Right renal cortex interstitium (tissue), 3 donors: ENCODE data around the gene TRIM27. TPM values are rescaled to one million over a fixed set of nuclear protein-coding genes. Genes with fewer than 3 reads are reported as not detected.
"Not testable (repeated sequence)": the region's sequence is repeated elsewhere in the genome, so short reads cannot be mapped to it uniquely, and the experiment has no call there.

ENCODE experiments used
- DNase-seq, 3 donors: peaks; one replicate each; pipeline ENCODE4 v3.0.0-alpha.2; 2013; ENCODE audit warnings: low read depth in 3 of 3, low spot score in 2 of 3
- polyA plus RNA-seq, 3 donors: library from polyadenylated mRNA; unstranded; fragments of 120-200 nt; gene quantifications; one replicate each; pipeline ENCODE4 v1.2.1, GENCODE V29; 2013; ENCODE audit not compliant: insufficient read length in 3 of 3

TRIM27 gene
- polyA plus RNA-seq, 3 donors = 70.2 to 75.6 (median 70.4) TPM

GRCh38 chr6:28865401-28866204 is 58.2 kb downstream of the TRIM27 start:
- no peak for DNase-seq

DNA sequence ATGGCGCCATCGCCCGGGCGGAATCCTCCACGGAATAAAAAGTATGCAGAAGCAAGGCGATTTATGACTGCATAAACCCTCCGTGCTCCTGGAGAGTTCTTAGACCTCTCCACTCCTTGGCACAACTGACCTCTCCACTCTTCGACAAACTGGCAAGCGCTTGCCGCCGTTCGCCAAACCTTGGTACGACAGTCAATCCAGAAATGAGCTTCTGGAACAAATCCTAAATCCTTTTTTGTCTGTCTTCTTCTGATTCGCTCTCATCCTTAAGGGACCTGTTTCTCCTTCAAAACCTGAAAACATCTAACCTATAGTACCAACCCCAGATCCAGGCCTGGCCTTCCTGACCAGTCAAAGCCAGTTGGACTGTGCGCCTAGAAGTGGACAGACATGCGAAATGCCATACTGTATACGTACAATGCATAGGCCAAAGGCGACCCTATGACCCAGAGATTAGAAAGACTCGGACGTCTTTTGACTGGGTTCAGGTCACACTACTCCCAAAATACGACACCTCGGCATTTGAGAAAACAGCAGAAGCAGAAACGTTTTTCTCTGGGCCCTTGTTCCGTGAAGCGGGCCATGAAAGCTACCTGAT is 59.4 kb downstream of the TRIM27 start:
- DNase-seq = no peak

GRCh38 chr6:28863604-28864325 is 60.0 kb downstream of the TRIM27 start:
- peak in 1 of 3 donors; percentile 83 for DNase-seq

GRCh38 chr6:28862077-28862476 is 61.7 kb downstream of the TRIM27 start:
- no peak for DNase-seq

GRCh38 chr6:28861339-28861738 is 62.4 kb downstream of the TRIM27 start:
- DNase-seq = no peak

GRCh38 chr6:28860581-28860980 is 63.2 kb downstream of the TRIM27 start:
- no peak for DNase-seq

DNA sequence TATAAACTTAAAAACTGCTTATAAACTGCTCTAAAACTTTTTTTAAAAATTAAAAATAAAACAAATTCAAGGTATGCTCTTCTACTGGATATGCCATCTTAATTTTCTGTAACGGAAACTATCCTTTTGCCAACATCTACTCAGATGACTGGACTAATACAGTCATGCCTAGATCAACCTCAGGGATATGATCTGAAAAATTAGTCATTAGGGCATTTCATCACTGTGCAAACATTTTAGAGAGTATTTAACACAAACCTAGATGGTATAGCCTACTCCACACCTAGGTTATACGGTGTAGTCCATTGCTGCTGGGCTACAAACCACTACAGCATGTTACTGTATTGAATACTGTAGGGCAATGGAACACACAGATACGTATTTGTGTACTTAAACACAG is 64.8 kb downstream of the TRIM27 start:
- DNase-seq = no peak

- no peak for DNase-seq
Measured at GRCh38 chr6:28856620-28857005, 67.2 kb downstream of the TRIM27 start.

DNA sequence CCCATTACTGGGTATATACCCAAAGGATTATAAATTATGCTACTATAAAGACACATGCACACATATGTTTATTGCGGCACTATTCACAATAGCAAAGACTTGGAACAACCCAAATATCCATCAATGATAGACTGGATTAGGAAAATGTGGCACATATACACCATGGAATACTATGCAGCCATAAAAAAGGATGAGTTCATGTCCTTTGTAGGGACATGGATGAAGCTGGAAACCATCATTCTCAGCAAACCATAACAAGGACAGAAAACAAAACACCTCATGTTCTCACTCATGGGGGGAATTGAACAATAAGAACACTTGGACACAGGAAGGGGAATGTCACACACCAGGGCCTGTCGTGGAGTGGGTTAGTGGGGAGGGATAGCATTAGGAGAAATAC is 69.4 kb downstream of the TRIM27 start:
- not testable (repeated sequence) for DNase-seq

Other genes with a start within 250 kb of the TRIM27 start
- gene ZNF311, start 81.3 kb upstream of the TRIM27 start, polyA plus RNA-seq = 1 to 10 TPM; 6.3 to 8.0 (median 6.5) TPM
- gene OR2W1, start 121.2 kb upstream of the TRIM27 start, polyA plus RNA-seq = not detected
- not detected for gene OR2B3, start 163.3 kb upstream of the TRIM27 start, polyA plus RNA-seq
- not detected for gene OR2J1, start 175.5 kb upstream of the TRIM27 start, polyA plus RNA-seq
- gene OR2J3, start 184.1 kb upstream of the TRIM27 start, polyA plus RNA-seq = not detected
- not detected for gene OR2J2, start 246.9 kb upstream of the TRIM27 start, polyA plus RNA-seq